NT2/D1 (cell line): ENCODE data around the gene DOCK8.

Experiments used
- SUZ12 ChIP-seq: IDR thresholded peaks from 2 replicates; pipeline ENCODE4 v1.6.1; 2011; ENCODE audit not compliant: insufficient read length, insufficient read depth; ENCODE audit errors: extremely low read depth
- YY1 ChIP-seq: IDR thresholded peaks from 2 replicates; pipeline ENCODE4 v1.6.1; 2011; ENCODE audit not compliant: insufficient read length, insufficient read depth
- ZNF274 ChIP-seq: IDR thresholded peaks from 2 replicates; pipeline ENCODE4 v1.6.1; 2011; ENCODE audit warnings: mild to moderate bottlenecking, low read depth, low read length

DNA sequence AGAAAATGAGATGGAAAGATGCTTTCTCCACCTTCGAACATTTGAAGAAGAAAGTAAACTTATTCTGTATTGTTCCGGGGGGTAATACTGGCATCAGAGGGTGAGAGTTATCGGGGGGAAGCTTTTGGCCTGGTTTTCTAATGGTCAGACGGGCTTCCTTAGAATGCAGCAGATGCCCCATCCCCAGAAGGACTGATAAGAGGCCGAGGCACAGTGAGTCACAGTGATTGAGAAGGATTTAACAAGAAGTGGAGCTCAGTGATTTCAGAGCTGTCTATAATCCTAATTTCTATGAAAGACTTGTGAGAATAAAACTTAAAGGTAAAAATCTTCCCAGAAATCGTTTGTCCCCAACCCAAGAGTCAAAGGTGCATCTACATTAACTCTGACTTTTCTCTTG, 123.9 kb downstream of the DOCK8 start:
- no peak for TF ChIP-seq SUZ12
- TF ChIP-seq YY1: no peak
- TF ChIP-seq ZNF274: no peak
